ENCODE measurements around the gene BAIAP2. TPM values are rescaled to one million over a fixed set of nuclear protein-coding genes. Genes with fewer than 3 reads are reported as not detected.

Gene BAIAP2
- total and polyA plus RNA-seq, 5 experiments from 2014 or later = 2.2 to 11.7 (median 6.9) TPM

DNA sequence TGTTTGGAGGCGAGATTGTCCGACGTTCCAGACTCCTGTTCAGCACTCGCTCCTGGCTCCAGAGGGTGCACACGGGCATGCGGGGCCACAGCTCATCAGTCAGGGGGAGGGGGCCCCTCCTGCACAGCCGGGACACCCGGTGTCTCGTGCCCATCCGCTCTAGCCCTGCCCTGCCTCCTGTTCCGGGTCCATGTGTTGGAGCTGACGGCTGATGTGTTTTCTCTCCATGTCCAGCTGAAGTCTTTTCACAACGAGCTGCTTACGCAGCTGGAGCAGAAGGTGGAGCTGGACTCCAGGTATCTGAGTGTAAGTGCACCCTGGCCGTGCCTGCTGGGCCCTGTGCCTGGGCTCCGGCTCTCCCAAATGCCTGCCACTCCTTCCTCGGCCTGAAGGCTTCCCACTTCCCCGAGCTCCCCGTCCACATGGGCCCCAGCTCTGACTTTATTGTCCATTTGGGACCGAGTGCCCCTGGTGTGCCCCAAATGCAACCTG, 50.5 kb downstream of the BAIAP2 start:
- no peak for ATAC-seq
- H3K9me3 Mint-ChIP-seq = no peaks in the 10 kb centered on the region
- no peak overlapping the region for H3K27ac Mint-ChIP-seq
- H3K4me3 Mint-ChIP-seq = no peak overlapping the region
- POLR2A ChIA-PET = no interaction called here
- no peak for DNase-seq
- peaks cover 0 to 8% (median 0%) of the 10 kb centered on the region in 3 donors for H3K36me3 Mint-ChIP-seq
- no peaks in the 10 kb centered on the region for H3K27me3 Mint-ChIP-seq
- H3K4me1 Mint-ChIP-seq = peaks cover 0 to 12% (median 1%) of the 10 kb centered on the region in 4 donors

DNA sequence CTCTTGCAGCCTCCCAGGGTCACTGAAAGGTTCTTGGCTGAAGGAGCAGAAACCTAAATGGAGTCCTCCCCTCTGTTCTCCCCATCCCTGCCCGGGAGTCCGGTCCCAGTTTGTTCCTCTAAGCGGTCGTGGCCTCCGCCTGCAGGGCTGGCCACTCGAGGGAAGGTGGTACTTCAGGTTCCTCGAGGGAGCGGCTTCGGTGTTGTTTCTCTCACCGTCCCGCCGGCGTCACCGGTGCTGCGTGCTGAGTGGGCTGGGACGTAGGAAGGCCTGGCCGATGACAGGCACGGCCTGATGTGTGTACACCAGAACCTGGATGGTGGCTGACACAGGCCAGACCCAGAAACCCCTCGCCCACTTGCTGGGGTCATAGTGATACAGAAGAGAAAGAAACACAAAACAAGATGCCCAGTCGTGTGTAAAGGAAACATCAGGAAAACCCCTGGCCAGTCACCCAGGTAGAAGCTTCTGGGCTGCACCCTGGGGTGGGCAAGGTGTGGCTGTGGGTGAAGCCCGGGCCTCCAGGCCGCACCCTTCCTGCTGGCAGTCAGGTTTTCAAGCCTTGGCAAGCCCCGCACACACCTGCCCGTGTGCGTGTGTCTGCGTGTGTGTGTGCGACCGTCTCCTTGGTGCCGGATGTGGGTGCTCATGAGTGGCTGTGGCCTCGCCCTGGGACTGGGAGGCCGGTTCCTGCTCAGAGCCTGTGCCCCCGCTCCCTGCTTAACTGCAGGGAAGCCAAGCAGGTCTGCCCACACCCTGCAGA, 52.0 kb downstream of the BAIAP2 start:
- H3K4me3 Mint-ChIP-seq = no peak overlapping the region
- POLR2A ChIA-PET = no interaction called here
- H3K27me3 Mint-ChIP-seq = no peaks in the 10 kb centered on the region
- peaks cover 0 to 8% (median 0%) of the 10 kb centered on the region in 3 donors for H3K36me3 Mint-ChIP-seq
- peaks cover 0 to 20% (median 3%) of the 10 kb centered on the region in 4 donors for H3K4me1 Mint-ChIP-seq
- ATAC-seq = peak in 1 of 2 donors; percentile 32
- H3K9me3 Mint-ChIP-seq = no peaks in the 10 kb centered on the region
- no peak for DNase-seq
- no peak overlapping the region for H3K27ac Mint-ChIP-seq

DNA sequence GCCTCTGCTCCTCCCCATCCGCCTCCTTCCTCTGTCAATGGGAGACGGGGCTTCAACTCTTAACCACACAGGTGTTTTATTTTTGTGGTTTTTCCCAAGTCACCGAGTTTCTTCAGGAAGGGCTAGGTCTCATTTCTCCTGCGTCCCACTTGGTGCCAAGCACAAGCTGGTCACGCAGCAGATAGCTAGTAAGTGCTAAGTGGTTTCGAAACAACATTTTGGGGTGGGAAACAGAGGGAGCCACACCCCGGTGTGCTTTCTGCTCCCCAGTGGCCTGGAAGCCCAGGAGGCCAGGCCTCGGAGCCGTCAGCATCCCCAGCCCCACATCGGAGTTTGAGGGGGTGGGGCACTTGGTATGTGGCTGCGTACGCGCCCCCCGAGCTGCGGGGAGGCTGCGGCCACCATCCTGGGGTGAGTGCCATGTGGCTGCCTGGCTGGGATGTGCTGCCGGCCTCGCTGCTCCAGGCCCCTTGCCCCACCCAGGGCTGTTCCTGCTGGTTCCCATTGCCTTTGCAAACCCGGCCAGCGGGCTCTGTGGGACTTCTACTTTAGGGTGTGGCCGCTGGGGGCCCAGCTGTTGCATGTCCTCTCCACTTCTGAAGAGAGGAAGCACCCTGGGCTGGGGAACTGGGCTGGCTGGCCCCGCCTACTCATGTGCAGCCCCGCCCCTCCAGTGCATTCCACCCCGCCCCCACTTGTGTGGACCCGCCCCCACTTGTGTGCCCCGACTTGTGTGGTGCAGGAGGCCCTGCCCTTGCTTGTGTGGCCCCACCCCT, 55.6 kb downstream of the BAIAP2 start:
- peak in 3 of 10 donors; percentile 10 to 24 (median 14) for DNase-seq
- Mint-ChIP-seq H3K27me3 (peaks cover 0 to 1% (median 0%) of the 10 kb centered on the region in 5 donors), H3K9me3 (no peaks in the 10 kb centered on the region), H3K4me3 (no peak overlapping the region), H3K36me3 (peaks cover 0 to 8% (median 0%) of the 10 kb centered on the region in 3 donors), H3K4me1 (peaks cover 2 to 44% (median 16%) of the 10 kb centered on the region in 4 donors), H3K27ac (peak overlapping the region in 1 of 10 donors; percentile 31)
- POLR2A ChIA-PET = interaction anchor here (0.5 kb wide), 1 partner anchor 100 kb away, joined by 4 read pairs; no protein-coding TSS in a partner anchor
- ATAC-seq = no peak

DNA sequence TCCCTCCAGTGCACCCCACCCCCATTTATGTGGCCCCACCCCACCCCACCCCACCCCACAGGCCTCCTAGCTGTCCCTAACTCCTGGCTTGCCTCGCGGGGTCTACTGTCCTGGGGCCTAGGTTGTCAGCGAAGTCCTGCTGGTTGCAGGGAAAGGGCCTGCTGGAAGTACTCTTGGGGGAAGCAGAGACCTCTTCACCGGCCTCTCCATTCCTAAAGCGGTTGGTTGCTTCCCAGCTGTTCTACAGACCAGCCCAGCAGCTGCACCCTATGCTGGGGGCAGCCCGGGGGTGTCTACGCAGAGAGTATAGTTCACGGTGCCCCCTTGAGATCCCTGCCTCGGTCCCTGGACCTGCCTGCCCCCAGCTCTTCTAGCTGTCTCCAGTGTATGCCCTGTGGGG, 56.2 kb downstream of the BAIAP2 start:
- POLR2A ChIA-PET = interaction anchor here (0.5 kb wide), 1 partner anchor 100 kb away, joined by 4 read pairs; no protein-coding TSS in a partner anchor
- no peaks in the 10 kb centered on the region for H3K9me3 Mint-ChIP-seq
- no peak overlapping the region for H3K4me3 Mint-ChIP-seq
- no peak for DNase-seq
- peaks cover 3 to 50% (median 22%) of the 10 kb centered on the region in 4 donors for H3K4me1 Mint-ChIP-seq
- peaks cover 0 to 8% (median 0%) of the 10 kb centered on the region in 3 donors for H3K36me3 Mint-ChIP-seq
- H3K27ac Mint-ChIP-seq = peak overlapping the region in 1 of 10 donors; percentile 49
- ATAC-seq = no peak
- peaks cover 0 to 1% (median 0%) of the 10 kb centered on the region in 5 donors for H3K27me3 Mint-ChIP-seq

DNA sequence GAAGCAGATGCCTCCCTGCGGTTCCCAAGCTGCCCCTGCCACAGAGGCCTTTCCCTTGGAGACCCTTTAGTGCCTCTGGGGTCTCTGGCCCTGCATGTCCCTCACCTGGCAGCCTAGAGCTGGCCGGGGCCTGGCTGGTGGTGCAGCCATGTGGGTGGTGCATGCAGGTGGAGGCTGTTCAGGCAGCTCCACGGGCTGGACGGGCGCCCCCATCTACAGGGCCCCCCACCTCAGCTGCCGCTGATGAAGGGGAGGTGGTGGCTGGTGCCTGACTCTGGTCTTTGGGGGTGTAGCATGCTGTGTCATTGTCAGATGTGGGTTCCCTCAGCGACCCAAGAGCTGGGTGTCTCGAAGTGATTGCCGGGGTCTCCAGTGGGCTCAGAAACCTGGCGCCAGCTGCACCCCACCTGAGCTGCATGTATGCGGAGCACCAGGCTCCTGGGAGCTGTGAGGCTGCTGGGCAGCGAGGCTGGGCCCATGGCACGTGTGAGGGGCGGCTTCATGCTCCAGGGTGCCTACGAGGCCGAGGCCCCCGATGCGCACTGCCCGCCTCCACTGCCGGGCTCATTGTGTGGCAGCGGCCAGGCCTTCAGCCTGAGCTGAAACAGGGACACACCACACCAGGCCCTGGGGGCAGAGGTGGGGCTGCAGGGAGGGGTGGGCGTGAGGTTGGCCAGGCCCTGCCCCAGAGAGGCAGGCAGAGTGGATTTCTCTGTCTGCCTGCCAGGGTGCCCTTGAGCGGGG, 57.0 kb downstream of the BAIAP2 start:
- Mint-ChIP-seq H3K27ac (peak overlapping the region in 1 of 10 donors; percentile 56), H3K27me3 (peaks cover 0 to 1% (median 0%) of the 10 kb centered on the region in 5 donors), H3K4me3 (no peak overlapping the region), H3K4me1 (peaks cover 4 to 57% (median 28%) of the 10 kb centered on the region in 4 donors), H3K9me3 (no peaks in the 10 kb centered on the region), H3K36me3 (peaks cover 0 to 5% (median 0%) of the 10 kb centered on the region in 3 donors)
- no peak for ATAC-seq
- no peak for DNase-seq
- POLR2A ChIA-PET = no interaction called here

DNA sequence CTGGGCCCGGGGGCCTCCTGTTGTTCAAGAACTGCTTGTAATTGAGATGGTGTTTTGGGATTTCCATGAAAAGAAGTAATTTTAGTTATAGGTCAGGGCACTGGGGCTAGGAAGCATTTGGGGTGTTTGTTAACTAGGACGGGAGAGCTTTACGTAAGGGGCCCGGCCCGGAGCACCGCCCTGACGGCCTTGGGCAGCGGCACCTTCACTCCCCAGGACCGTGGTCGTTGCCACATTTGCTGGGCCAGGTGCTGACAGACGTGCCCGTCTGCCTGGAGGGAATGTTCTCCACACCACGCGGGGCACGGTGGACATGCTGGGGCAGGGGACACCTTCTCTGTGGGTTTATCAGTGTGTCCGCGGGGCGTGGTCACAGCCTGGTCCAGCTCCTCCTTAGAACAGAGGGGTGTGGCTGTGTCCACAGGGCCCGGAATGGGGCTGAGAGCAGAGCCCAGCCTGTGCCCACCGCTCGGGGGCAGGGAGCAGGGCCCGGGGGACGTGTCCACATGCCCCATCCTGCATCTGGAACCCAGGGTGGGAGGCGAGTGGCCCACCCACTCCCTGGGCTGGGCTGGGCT, 57.7 kb downstream of the BAIAP2 start:
- peaks cover 0 to 1% (median 0%) of the 10 kb centered on the region in 5 donors for H3K27me3 Mint-ChIP-seq
- H3K36me3 Mint-ChIP-seq = peaks cover 0 to 2% (median 0%) of the 10 kb centered on the region in 3 donors
- H3K9me3 Mint-ChIP-seq = no peaks in the 10 kb centered on the region
- peaks cover 4 to 58% (median 32%) of the 10 kb centered on the region in 4 donors for H3K4me1 Mint-ChIP-seq
- DNase-seq (no peak), ATAC-seq (no peak)
- H3K4me3 Mint-ChIP-seq = no peak overlapping the region
- peak overlapping the region in 1 of 10 donors; percentile 56 for H3K27ac Mint-ChIP-seq
- POLR2A ChIA-PET = no interaction called here

DNA sequence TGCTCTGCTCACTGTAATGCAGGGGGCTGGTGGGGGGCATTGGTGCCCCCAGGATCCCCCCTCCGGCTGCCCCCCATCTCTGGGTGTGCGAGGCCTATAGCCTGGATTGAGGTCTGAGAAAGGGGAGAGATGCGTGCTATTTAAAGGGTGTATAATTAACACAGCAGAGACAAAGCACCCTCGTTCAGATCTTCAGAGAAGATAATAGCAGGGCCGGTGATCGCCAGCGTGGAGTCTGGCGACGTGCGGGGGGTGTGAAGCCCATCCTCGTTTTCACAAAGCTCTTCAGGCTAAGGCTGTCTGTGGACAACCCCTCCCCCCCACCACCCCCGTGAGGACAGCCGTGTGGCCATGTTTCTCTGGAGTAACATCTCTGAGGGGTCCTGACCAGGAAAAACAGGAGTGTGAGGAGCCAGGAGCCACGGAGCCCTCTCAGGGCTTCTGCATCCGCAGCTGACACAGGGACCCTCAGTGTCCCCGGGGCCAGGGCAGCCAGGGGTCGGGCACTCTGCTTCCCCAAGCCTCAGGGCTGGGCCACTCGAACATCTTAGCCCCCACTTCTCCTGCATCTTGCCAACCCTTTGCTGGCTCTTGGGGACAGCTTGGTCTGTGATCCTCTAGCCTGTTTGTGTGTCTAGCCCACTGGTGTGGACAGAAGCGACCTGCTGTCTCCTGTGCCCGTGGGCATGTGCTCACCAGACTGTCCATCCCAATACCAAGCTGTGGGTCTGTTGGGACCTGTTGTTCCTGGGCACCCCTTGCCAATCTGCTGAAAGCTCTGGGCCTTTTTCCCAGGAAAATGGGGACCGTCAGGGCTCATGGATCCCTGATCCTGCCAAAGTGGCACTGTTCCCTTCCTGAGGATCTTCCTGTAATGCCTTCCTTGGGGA, 58.9 kb downstream of the BAIAP2 start:
- DNase-seq = no peak
- H3K36me3 Mint-ChIP-seq = no peaks in the 10 kb centered on the region
- peak overlapping the region in 7 of 10 donors; percentile 51 to 96 (median 74) for H3K27ac Mint-ChIP-seq
- no peaks in the 10 kb centered on the region for H3K9me3 Mint-ChIP-seq
- H3K4me3 Mint-ChIP-seq = peak overlapping the region in 3 of 10 donors; percentile 51 to 86 (median 78)
- ATAC-seq = no peak
- peaks cover 0 to 1% (median 0%) of the 10 kb centered on the region in 5 donors for H3K27me3 Mint-ChIP-seq
- POLR2A ChIA-PET = interaction anchor here (2.3 kb wide), 1 partner anchor 76 kb away, joined by 5 read pairs; no protein-coding TSS in a partner anchor
- peaks cover 4 to 52% (median 32%) of the 10 kb centered on the region in 4 donors for H3K4me1 Mint-ChIP-seq

DNA sequence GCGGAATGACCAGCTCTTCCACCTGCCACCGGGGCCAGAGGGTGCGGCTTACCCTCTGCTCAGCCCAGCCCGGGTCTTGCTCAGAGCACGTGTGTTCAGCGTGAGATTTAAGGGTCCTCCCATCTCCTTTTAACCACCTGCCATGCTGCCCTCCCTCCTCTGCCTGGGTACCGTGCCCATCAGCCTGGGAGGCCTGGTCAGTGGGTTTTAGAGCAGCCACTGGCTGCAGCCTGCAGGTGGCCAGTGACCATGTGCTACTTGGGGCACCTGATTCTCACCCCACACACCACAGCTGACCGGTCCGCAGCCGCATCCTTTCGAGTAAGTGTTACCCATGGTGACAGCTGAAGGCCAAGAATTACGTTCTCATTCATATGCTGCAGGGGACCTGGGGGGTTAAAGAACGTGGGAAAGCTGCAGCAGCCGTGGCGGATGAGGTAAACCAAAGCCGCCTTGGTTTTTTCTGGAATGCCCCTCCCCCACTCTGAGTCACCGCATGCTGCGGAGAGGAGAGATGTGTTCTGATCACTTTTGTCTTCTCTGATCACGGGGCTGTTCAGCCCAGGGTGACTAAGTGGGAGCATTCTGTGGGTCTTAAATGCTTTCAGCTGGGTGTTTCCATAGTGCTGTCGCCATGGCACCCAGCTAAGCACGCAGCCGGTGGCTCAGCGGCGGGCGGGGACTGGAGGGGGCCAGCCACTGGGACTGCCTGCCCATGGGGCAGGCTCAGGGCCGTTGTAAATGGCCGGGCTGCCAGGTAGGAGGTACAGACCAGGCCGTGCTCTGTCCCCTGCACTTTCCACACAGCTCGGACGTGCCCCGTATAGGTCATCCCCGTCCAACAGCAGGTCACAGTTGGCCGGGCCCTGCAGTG, 59.8 kb downstream of the BAIAP2 start:
- POLR2A ChIA-PET = interaction anchor here (0.6 to 2.3 kb wide), 3 partner anchors 77 to 640 kb away, joined by 3 to 5 read pairs (median 3); no protein-coding TSS in a partner anchor
- DNase-seq (peak; percentile 40 to 92 (median 74)), ATAC-seq (peak; percentile 88 to 94)
- Mint-ChIP-seq H3K27me3 (peaks cover 0 to 1% (median 0%) of the 10 kb centered on the region in 5 donors), H3K4me1 (peaks cover 4 to 52% (median 32%) of the 10 kb centered on the region in 4 donors), H3K36me3 (no peaks in the 10 kb centered on the region), H3K9me3 (no peaks in the 10 kb centered on the region), H3K4me3 (peak overlapping the region in 9 of 10 donors; percentile 14 to 86 (median 51)), H3K27ac (peak overlapping the region in 9 of 10 donors; percentile 51 to 96 (median 80))

DNA sequence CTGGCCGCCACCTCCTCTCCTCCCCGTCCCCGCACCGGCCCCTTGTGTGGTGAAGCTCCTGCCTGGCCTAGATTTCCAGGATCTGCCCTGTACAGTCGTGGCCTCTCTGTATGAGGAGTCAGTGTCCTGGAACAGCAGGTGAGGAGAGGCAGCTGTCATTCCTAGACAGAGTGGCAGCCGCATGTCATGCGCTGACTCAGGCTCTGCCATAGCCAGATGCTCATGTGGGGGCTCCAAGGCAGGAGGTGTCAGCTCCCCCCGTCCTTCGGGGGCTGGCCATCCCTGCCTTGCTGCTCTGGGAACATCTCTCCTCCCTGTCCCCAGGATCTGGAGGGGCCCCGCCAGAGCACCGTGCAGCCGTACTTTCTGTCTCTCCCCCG, 60.4 kb downstream of the BAIAP2 start:
- peak in 1 of 2 donors; percentile 33 for ATAC-seq
- Mint-ChIP-seq H3K36me3 (no peaks in the 10 kb centered on the region), H3K4me1 (peaks cover 4 to 49% (median 31%) of the 10 kb centered on the region in 4 donors), H3K27ac (peak overlapping the region in 8 of 10 donors; percentile 37 to 96 (median 72)), H3K9me3 (no peaks in the 10 kb centered on the region), H3K4me3 (peak overlapping the region in 9 of 10 donors; percentile 11 to 86 (median 52)), H3K27me3 (peaks cover 0 to 1% (median 0%) of the 10 kb centered on the region in 5 donors)
- DNase-seq = no peak
- POLR2A ChIA-PET = interaction anchor here (0.6 to 2.3 kb wide), 3 partner anchors 77 to 641 kb away, joined by 3 to 5 read pairs (median 3); no protein-coding TSS in a partner anchor

DNA sequence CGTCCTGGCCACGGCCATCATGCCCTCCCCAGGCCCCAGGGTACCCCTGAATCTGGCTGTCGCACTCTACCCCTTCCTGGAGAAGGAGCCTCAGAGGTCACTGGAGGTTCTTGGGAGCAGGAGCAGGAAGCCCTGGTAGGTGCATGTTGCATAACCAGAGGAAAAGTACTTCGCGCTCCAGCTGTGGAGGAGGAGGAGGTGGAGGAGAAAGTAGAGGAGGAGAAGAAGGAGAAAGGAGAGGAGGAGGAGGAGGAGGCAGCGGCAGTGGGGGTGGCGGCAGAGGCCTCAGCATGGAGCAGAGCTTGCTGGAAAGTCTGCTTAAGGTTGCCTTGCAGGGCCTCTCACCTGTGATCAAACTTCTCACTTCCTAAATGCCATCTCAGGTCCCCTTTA, 61.8 kb downstream of the BAIAP2 start:
- no peak for DNase-seq
- no peaks in the 10 kb centered on the region for H3K9me3 Mint-ChIP-seq
- H3K27me3 Mint-ChIP-seq = peaks cover 0 to 1% (median 0%) of the 10 kb centered on the region in 5 donors
- H3K27ac Mint-ChIP-seq = peak overlapping the region in 5 of 10 donors; percentile 23 to 79 (median 52)
- H3K36me3 Mint-ChIP-seq = no peaks in the 10 kb centered on the region
- no peak for ATAC-seq
- peak overlapping the region in 4 of 10 donors; percentile 30 to 51 (median 40) for H3K4me3 Mint-ChIP-seq
- POLR2A ChIA-PET = no interaction called here
- H3K4me1 Mint-ChIP-seq = peaks cover 4 to 44% (median 30%) of the 10 kb centered on the region in 4 donors

Data from naive thymus-derived CD8-positive, alpha-beta T cell (primary cell).